Endodermal cell (in vitro differentiated cells): ENCODE data around the gene CRYGS. TPM values are rescaled to one million over a fixed set of nuclear protein-coding genes. Genes with fewer than 3 reads are reported as not detected.

Experiments used
- DNase-seq: peaks from one replicate; pipeline ENCODE4 v3.0.0-alpha.2; 2017
- H3K27ac ChIP-seq: 2 replicates; pipeline ENCODE4 v1.5.1; 2013; ENCODE audit warnings: mild to moderate bottlenecking, low read depth, low read length, moderate library complexity
- H3K27me3 ChIP-seq: 2 replicates; pipeline ENCODE4 v1.6.1; 2013; ENCODE audit warnings: mild to moderate bottlenecking, low read length, moderate library complexity; ENCODE audit not compliant: insufficient read depth, control insufficient read depth, poor library complexity, severe bottlenecking
- H3K36me3 ChIP-seq: 2 replicates; pipeline ENCODE4 v1.7.0; 2013; ENCODE audit warnings: mild to moderate bottlenecking, low read length, moderate library complexity; ENCODE audit not compliant: control insufficient read depth, insufficient read depth
- H3K4me1 ChIP-seq: one replicate; pipeline ENCODE4 v1.7.0; 2013; ENCODE audit warnings: low read length; ENCODE audit not compliant: control insufficient read depth, insufficient read depth
- H3K4me3 ChIP-seq: 2 replicates; pipeline ENCODE4 v1.5.1; 2013; ENCODE audit warnings: mild to moderate bottlenecking, low read length, moderate library complexity
- H3K9ac ChIP-seq: 2 replicates; pipeline ENCODE4 v1.6.1; 2013; ENCODE audit warnings: mild to moderate bottlenecking, low read length, moderate library complexity; ENCODE audit not compliant: poor library complexity, severe bottlenecking; ENCODE audit errors: extremely low read depth
- H3K9me3 ChIP-seq: 2 replicates; pipeline ENCODE4 v1.6.1; 2013; ENCODE audit warnings: mild to moderate bottlenecking, low read length, moderate library complexity; ENCODE audit not compliant: control insufficient read depth
- H3K27ac Mint-ChIP-seq: 2 replicates; pipeline ENCODE4 v1.8.0; 2020; ENCODE audit warnings: mixed read lengths
- H3K27me3 Mint-ChIP-seq: 2 replicates; pipeline ENCODE4 v1.8.0; 2021; ENCODE audit warnings: mild to moderate bottlenecking, mixed read lengths; ENCODE audit not compliant: insufficient read depth
- H3K36me3 Mint-ChIP-seq: 2 replicates; pipeline ENCODE4 v1.8.0; 2020; ENCODE audit warnings: low read depth, mixed read lengths
- H3K4me1 Mint-ChIP-seq: 2 replicates; pipeline ENCODE4 v1.8.0; 2020; ENCODE audit warnings: mixed read lengths
- H3K4me3 Mint-ChIP-seq: 2 replicates; pipeline ENCODE4 v1.8.0; 2020; ENCODE audit warnings: mild to moderate bottlenecking, moderate library complexity, mixed read lengths
- H3K9me3 Mint-ChIP-seq: 2 replicates; pipeline ENCODE4 v1.8.0; 2020; ENCODE audit warnings: mild to moderate bottlenecking, mixed read lengths
- WGBS, 2 experiments: methylation state at CpG; one replicate each; pipeline versions ENCODE4 v1.1.5 to v1.1.7; 2013; ENCODE audit warnings: missing lambda C conversion rate in 2 of 2, mixed read lengths in 1 of 2; ENCODE audit not compliant: insufficient coverage in 1 of 2, insufficient read length in 1 of 2; 5-methylcytosine and 5-hydroxymethylcytosine counted together
- total RNA-seq, 2 donors: library from RNA; stranded (reverse); fragmentation: NEBNext Ultra II Directional in 1 of 2; extraction: Animal tissue kit (Norgen Biotek cat#: 25700) in 1 of 2; gene quantifications; 2 replicates in 1 of 2; 3 replicates in 1 of 2; pipeline ENCODE4 v1.2.1, GENCODE V29; 2021
- TF ChIP-seq, protein P1 (sequence below): fragments of 200-600 bp; sonication (generic); conservative IDR thresholded peaks from 2 replicates; pipeline ENCODE4 v1.5.0; 2021; ENCODE audit warnings: antibody characterized with exemption, mild to moderate bottlenecking

The CRYGS gene
- total RNA-seq, 2 donors from 2014 or later, result 2.0 to 2.4 TPM

DNA sequence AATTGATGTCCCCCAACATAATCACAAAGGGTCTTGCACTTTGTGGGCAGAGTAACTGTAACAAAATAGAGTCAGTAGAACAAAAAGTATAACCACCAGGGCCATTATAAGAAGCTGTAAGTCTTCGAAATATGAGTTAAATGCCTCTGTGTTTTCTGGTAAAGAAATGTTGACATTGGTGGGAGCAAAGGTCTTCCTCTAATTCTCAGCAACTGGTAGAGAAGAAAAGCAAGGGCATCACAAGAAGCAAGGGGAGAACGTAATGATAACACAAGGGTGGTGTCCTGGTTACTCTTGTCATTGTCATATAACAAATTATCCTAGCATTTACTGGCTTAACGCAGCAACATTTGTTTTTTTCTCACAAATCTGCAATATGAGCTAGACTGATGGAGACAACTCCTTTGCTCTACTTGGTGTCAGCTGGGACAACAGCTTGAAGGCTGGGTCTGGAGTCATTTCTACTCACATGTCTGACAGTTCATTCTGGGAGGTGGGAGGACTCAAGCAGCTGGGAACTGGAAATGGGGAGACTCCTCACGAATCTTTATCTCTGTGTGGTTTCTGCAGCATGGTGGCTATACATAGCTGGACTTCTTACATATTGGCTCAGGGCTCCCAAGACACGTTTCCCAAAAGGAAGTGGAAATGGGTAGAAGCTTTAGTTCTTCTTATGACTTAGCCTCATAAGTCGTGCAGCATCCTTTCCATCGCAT, 46.6 kb upstream of the CRYGS start:
- H3K27ac ChIP-seq, result no peak overlapping the region
- peaks cover 5% of the 10 kb centered on the region for H3K36me3 ChIP-seq
- no peak for DNase-seq
- H3K27me3 ChIP-seq, result no peaks in the 10 kb centered on the region
- H3K9me3 Mint-ChIP-seq, result no peaks in the 10 kb centered on the region
- H3K4me1 ChIP-seq, result no peaks in the 10 kb centered on the region
- no peak overlapping the region for H3K4me3 ChIP-seq
- H3K4me1 Mint-ChIP-seq, result no peaks in the 10 kb centered on the region
- peaks cover 4% of the 10 kb centered on the region for H3K36me3 Mint-ChIP-seq
- H3K27me3 Mint-ChIP-seq, result no peaks in the 10 kb centered on the region
- H3K9me3 ChIP-seq, result no peaks in the 10 kb centered on the region
- TF ChIP-seq, protein P1, sequence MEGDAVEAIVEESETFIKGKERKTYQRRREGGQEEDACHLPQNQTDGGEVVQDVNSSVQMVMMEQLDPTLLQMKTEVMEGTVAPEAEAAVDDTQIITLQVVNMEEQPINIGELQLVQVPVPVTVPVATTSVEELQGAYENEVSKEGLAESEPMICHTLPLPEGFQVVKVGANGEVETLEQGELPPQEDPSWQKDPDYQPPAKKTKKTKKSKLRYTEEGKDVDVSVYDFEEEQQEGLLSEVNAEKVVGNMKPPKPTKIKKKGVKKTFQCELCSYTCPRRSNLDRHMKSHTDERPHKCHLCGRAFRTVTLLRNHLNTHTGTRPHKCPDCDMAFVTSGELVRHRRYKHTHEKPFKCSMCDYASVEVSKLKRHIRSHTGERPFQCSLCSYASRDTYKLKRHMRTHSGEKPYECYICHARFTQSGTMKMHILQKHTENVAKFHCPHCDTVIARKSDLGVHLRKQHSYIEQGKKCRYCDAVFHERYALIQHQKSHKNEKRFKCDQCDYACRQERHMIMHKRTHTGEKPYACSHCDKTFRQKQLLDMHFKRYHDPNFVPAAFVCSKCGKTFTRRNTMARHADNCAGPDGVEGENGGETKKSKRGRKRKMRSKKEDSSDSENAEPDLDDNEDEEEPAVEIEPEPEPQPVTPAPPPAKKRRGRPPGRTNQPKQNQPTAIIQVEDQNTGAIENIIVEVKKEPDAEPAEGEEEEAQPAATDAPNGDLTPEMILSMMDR, result no peak
- H3K9ac ChIP-seq, result no peak overlapping the region
- no peak overlapping the region for H3K4me3 Mint-ChIP-seq
- no peak overlapping the region for H3K27ac Mint-ChIP-seq
- WGBS, 2 experiments, result 95 to 98% methylated on average over 6 to 7 of the region's 7 CpGs

DNA sequence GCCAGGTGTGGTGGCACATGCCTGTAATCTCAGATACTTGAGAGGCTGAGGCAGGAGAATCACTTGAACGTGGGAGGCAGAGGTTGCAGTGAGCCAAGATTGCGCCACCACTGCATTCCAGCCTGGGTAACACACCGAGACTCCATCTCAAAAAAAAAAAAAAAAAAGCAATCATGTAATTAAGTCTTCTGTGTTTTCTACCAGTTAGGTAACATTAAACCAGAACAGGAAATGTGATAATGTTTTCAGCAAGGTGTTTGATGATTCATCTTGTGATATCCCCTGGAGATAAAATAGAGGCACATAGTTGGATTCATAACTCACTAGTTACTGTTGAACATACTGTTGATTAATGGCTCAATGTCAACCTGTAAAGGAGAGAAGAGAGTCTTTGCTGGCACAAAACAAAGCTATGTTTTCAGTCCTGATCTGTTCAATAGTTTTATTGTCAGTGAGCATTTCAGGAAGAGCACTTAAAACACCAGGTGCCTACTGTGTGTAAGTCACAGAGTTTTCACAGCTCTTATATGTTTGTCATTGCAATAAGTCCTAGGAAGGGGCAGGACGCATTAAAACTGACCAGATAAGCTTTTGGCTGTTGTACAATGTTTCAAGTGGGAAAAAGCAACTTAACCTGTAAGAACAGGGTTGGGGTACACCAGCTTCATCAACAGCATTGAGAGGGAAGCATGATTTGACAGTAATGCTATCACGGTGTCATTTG, 45.8 kb upstream of the CRYGS start:
- Mint-ChIP-seq H3K36me3 (peaks cover 11% of the 10 kb centered on the region), H3K4me1 (no peaks in the 10 kb centered on the region), H3K27me3 (no peaks in the 10 kb centered on the region), H3K4me3 (no peak overlapping the region), H3K9me3 (no peaks in the 10 kb centered on the region), H3K27ac (no peak overlapping the region)
- WGBS, 2 experiments, result 87 to 100% methylated on average over 2 to 4 of the region's 5 CpGs
- Histone ChIP-seq H3K4me1 (no peaks in the 10 kb centered on the region), H3K36me3 (peaks cover 12% of the 10 kb centered on the region), H3K27me3 (no peaks in the 10 kb centered on the region), H3K9me3 (no peaks in the 10 kb centered on the region), H3K27ac (no peak overlapping the region), H3K4me3 (no peak overlapping the region), H3K9ac (no peak overlapping the region)
- TF ChIP-seq, protein P1, result no peak
- no peak for DNase-seq

DNA sequence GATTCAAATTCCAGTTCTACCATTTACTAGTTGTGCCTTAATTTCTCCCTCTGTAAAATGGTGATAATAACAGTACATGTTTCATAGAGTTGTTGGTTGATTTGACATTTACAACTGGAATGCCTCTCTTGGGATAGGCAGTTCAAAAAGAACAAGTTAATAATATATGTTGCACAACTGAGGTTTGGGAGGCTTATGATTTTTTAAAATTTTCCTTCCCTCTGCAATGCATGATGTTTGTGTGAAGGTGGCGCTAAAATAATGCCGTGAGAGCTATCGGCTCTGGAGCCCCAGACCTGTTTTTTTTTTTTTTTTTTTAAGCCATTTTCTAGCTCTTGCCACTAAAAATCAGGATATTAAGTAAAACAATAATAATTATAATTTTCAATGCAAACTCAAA, 44.9 kb upstream of the CRYGS start:
- H3K4me1 Mint-ChIP-seq, result no peaks in the 10 kb centered on the region
- H3K4me3 Mint-ChIP-seq, result no peak overlapping the region
- WGBS, 2 experiments, result no CpG with 5 or more reads among the region's 3 CpGs
- no peaks in the 10 kb centered on the region for H3K4me1 ChIP-seq
- peaks cover 21% of the 10 kb centered on the region for H3K36me3 ChIP-seq
- H3K9me3 ChIP-seq, result no peaks in the 10 kb centered on the region
- H3K9ac ChIP-seq, result no peak overlapping the region
- DNase-seq, result no peak
- no peak overlapping the region for H3K27ac Mint-ChIP-seq
- no peaks in the 10 kb centered on the region for H3K9me3 Mint-ChIP-seq
- no peaks in the 10 kb centered on the region for H3K27me3 ChIP-seq
- TF ChIP-seq, protein P1, result peak; percentile 73
- H3K27me3 Mint-ChIP-seq, result no peaks in the 10 kb centered on the region
- H3K4me3 ChIP-seq, result no peak overlapping the region
- peaks cover 20% of the 10 kb centered on the region for H3K36me3 Mint-ChIP-seq
- H3K27ac ChIP-seq, result no peak overlapping the region
